GM18909 (cell line): ENCODE measurements around the gene ALG11.
"Not testable (repeated sequence)": the region's sequence is repeated elsewhere in the genome, so short reads cannot be mapped to it uniquely, and the experiment has no call there.

Experiments
- ATAC-seq: cut with Tn5 transposase; IDR thresholded peaks from one replicate; pipeline ENCODE4 v1.9.1; 2021; ENCODE audit warnings: mild to moderate bottlenecking; ENCODE audit not compliant: unreplicated experiment, poor library complexity

ALG11 gene, protein sequence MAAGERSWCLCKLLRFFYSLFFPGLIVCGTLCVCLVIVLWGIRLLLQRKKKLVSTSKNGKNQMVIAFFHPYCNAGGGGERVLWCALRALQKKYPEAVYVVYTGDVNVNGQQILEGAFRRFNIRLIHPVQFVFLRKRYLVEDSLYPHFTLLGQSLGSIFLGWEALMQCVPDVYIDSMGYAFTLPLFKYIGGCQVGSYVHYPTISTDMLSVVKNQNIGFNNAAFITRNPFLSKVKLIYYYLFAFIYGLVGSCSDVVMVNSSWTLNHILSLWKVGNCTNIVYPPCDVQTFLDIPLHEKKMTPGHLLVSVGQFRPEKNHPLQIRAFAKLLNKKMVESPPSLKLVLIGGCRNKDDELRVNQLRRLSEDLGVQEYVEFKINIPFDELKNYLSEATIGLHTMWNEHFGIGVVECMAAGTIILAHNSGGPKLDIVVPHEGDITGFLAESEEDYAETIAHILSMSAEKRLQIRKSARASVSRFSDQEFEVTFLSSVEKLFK

DNA sequence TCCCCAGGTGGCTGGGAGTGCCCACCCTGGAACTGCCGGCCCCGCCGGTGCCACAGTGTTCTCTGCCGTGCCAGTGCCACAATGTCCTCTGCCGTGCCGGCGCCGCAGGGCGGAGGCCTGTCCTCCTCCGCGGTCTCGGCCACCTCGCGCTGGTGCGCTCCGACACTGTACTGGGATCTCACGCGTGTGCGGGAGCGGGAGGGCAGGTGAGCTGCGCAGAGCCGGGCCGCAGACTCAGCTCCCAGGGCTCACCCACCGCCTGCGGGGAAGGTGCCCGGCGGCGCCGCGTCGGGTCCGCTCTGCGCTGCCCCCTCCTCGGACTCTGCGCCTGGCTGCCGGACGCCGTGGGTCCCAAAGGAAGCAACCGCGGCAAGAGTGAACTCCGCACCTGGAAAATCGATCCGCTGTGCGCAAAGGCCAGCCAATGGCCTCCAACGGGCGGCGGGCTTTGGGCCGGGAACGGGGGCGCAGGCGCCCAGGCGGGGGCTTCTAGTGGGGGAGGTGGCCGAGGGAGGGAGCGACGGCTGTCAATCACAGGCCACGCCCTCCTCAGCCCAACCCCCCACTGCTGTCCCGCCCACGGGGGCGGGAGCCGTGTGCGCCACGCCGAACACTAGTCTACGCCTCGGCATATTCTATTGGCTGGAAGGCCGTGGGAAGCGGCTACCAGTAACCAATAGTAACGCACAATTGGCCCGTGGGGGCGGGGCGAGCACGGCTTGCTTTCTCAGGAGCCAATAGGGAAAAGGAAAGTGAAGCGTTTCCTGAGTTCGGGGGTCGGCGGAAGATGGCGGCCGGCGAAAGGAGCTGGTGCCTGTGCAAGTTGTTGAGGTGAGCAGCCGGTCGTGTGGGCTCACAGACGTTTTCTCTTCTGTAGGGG, at the start of gene ALG11:
ALG11 (plus strand) TSS at position 767 of the 880 bp plus-strand sequence; CDS start at position 788, 21 bp downstream.
- peak; percentile 100 for ATAC-seq

DNA sequence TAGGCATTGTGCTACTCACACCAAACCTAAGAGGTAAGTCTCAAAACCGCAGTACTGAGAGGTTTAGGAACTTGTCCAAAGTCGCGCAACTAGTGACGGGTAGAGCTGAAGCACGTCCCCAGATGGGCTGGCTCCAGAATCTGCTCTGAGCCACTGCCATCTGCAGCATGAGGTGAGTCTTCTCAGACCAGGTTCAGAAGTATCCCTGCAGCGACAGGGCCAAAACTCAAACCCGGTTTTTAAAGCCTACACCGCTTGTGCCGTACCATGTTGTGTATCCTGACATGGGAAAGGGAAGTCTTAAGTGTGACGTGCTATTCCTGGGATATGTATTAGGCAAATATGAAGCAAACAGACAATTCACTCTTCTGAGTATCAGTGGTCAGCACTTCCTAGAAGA, 46.0 kb upstream of the ALG11 start:
- no peak for ATAC-seq

DNA sequence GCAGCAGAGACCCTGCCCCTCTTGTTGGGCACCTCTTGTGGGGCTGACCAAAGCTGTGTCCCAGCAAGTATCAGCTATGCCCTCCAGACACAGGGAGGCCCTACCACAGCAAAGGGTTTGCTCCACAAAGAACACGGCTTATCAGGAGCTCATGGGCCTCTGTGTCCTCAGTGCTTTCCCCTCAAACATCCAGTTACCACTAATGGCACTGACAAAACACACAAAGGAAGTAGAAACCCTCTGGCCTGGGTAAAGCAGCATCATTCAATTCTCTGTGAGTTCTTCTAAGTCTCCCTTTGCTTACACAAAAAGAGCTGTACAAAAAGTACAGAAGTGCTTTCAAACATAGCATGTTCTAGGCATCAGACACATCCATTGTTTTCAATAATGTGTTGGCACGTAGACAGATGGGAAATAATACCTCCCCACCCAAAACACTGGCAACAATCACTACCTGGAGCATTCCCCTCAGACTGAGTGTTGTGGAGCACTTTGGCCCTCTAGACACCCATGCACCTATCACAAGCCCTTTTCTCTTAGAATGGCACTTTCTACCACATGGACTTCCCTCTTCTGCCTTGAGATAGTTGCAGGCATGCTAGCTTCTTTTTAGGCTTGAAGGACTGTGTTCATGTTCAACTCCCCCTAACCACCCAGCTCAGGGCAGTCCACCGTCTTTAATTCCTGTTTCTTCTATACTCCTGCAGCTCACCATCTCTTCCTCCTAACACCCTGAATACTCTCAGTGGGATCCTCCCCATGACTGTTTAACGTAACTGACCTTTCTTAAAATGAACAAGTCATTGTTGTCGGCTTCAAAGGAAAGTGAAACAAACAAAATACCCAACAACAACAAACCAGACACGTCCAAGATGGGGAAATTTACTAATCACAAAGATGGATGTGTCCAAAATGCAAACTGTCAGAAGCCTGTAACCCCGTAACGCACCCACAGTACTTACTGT, 44.4 kb upstream of the ALG11 start:
- no peak for ATAC-seq

DNA sequence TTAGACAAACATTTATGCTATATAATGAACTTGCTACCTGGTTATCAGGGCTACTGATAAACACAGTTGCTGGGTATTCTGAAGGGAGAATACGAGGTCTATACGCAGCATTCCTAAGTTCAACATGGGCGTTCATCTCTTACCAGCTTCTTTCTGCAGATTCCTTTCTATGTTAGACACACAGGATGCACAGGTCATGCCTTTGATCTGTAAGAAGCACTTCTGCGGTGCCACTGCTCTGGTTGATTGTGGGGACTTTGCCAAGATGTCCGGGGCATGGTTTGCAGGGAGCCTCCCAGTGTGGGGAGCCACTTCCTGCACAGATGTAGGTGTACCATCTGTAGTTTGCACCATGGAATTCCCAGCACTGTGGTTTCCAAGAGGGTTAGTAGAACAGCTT, 41.8 kb upstream of the ALG11 start:
- ATAC-seq: no peak

DNA sequence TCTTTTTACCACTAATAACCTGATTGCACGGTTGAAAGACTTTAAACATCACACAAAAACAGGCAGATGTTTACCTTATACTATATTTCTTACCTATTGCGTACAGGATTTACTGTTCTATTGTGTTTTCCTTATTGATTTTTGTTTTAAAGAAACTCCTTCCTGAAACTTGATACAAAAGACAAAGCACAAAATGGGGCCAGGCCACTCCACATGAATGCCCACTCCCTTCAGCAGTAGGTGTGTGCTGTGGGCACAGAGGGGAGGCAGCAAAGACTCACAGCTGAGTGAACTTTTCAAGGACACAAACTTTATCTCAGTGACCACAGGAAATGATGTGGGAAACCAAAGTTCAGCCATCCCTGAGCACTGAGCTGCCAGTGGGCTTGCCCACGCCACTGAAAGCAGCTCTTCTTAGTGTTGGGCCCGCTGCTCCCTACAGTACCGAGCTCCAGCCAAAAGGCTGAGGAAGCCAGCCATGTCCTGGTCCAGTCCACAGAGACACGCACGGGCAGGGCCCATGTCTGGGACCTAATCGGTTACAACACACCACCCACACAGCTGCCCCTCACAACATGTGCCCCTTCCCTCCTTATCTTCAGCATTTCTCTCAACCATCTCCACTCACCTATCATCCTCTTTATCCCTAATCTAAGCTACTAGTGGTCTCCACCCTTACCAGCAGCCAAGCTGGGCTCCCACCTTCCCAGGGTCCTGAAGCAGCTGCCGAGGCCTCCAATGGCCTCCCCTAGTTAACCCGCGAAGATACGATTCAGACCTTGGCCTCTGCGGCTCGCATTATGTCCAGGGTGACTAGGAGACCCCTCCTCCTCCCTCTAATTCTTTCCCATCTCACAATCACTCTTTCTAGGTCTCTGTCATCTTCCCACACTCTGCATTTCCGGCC, 40.4 kb upstream of the ALG11 start:
- ATAC-seq: no peak

DNA sequence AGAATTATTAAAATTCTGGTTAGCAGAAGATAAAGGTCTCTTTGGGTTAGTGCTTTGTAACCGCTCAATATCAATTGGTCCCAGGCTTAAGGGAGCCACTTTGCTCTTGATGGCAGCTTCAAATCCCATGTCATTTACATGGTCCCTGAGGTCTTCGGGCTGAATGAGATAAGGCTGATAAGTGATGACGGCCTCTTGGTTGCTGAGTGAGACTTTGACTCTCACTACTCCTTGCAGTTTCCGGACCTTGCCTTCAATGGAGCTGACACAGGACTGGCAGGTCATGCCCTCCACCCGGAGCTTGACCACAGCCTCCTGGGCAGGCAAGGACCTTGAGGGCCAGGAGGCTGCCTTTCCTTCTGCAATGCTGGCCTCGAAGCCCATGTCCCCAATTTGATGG, 37.7 kb upstream of the ALG11 start:
- ATAC-seq: no peak

DNA sequence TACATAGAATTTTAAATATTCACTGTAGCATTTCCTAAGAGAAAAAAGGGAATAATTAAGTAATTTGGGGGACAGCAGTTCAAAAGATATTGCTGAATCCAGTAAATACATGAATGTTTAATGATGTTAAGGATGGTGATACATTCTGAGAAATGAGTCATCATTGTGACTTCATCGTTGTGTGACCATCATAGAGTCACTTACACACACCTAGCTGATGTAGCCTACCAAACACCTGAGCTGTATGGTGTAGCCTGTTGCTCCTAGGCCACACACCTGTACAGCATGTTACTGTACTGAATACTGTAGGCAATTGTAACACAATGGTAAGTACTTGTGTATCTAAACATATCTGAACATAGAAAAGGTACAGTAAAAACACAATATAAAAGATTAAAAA, 35.8 kb upstream of the ALG11 start:
- no peak for ATAC-seq

DNA sequence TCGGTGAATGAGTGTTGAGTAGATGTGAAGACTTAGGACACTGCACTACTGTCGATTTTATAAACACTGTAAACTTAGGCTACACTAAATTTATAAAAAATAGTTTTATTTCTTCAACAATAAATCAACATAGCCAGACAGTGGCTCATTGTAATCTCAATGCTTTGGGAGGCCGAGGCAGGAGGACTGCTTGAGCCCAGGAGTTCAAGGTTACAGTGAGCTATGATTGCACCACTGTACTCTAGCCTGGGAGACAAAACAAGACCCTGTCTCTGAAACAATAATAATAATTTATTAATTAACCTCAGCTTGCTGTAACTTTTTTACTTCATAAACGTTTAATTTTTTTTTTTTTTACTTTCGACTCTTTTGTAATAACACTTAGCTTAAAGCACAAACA, 35.3 kb upstream of the ALG11 start:
- ATAC-seq: no peak

DNA sequence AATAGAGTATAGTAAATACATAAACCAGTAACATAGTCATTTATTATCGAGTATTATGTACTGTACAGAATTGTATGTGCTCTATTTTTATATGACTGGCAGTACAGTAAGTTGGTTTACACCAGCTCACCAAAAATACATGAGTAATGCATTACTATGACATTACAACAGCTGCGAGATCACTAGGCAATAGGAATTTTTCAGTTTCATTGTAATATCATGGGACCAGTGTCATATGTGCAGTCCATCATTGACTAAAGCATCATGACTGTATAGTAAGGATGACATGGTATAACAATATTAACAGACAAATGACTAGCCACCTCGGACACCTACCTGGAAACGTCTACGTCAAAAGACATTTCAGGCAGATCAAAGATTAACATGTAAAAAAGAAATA, 34.6 kb upstream of the ALG11 start:
- ATAC-seq: no peak

DNA sequence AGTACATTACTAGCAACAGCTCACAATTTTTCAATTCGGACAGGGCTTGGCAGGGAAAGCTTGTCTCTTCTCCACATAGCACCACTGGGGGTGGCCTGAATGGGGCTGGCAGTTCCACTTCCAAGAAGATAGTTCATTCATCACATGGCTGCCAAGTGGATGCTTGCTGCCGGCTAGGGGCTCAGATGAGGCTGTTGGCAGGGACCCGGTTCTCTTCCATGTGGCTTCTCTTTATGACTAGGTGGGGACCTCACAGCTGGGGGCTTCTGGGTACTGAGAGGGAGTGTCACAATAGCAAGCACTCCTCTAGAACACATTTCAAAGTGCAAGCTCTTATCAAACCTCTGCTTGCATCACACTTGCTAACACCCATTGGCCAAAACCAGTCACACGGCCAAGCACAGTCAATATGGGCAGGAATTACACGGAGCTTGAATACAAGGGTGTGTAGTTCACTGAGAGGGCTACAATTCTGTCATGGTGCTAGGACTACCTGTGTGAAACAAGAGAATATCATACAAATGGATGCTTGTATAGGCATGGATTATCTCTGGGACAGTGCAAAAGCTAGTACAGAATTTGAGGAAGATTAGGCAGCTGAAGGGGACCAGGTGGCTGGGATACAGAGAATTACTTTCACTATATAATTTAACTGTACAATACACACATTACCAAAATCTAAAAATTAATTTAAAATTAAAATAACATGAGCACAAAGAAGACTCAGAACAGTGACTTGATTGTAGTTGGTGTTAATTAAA, 33.2 kb upstream of the ALG11 start:
- no peak for ATAC-seq

DNA sequence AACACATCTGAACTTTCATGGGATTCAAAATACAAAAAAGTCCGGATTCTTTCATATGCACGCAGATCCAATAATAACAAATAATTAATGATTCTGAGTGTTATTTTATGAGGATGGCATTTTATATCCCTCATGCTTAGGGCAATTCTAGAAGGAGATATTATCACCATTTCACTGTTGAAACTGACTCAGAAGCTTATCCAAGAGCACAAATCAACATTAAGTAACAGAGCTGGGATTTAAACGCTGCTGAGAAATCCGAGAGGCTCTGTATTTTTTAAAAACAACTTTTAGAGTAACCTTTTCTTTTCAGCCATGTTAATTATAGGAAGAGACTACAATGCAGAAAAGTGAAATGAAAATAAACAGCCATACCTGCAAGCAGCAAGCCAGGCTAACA, 31.3 kb upstream of the ALG11 start:
- ATAC-seq: no peak

DNA sequence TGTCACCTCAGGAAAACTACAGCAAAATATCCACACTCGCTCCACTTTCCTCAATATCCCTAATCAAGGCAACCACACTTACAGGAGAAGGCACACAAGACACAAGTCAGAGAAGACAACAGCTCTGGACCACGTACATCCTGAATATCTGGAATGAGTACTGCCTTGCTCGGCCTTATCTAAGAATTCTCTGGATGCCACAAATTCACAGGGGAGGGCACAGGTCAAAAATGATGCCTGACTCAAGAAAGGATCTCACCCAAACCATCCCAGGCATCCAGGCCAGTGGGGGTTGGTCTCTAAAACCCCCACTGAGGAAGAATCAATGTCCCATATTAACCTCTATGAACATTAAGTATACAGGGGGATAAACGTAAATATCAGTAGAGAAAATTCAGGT, 30.8 kb upstream of the ALG11 start:
- ATAC-seq: no peak

DNA sequence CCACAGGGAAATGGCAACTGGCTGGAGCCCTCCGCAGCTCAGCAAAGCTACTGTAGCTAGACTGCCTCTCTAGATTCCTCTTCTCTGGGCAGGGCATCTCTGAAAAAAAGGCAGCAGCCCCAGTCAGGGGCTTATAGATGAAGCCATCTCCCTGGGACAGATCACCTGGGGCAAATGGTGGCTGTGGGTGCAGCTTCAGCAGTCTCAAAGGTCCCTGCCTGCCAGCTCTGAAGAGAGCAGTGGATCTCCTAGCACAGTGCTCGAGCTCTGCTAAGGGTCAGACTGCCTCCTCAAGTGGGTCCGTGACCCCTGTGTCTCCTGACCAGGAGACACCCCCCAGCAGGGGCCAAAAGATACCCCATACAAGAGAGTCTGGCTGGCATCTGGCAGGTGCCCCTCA, 28.9 kb upstream of the ALG11 start:
- not testable (repeated sequence) for ATAC-seq

DNA sequence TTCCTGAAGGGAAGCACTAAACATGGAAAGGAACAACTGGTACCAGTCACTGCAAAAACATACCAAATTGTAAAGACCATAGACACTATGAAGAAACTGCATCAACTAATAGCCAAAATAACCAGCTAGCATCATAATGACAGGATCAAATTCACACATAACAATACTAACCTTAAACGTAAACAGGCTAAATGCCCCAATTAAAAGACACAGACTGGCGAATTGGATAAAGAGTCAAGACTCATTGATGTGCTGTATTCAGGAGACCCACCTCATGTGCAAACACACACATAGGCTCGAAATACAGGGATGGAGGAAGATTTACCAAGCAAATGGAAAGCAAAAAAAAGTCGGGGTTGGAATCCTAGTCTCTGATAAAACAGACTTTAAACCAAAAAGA, 27.3 kb upstream of the ALG11 start:
- ATAC-seq: not testable (repeated sequence)

DNA sequence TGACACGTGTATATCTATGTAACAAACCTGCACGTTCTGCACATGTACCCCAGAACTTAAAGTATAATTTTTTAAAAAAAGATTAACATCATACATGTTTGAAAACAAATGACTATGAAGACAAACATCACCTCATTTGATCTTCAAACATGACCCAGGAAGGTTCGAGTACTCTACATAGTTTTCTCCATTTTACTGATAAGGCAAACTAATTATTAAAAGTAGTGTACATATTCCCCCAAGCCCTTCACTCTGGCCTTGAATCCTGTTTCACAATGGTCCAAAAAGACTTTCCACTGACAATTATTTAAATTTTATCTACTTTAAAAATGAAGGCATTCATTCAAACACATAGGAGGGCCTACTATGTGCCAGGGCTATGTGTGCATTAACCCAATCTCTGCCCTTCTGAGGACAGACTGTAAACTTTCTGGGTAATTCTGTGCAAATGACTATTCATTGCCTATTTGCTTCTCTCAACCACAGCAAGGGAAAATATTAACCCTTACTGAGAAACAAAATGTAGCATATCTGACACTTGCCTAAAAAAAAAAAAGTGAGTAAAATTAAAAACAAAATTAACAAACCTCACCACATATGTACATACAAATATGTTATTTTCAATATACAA, 23.1 kb upstream of the ALG11 start:
- ATAC-seq: no peak

DNA sequence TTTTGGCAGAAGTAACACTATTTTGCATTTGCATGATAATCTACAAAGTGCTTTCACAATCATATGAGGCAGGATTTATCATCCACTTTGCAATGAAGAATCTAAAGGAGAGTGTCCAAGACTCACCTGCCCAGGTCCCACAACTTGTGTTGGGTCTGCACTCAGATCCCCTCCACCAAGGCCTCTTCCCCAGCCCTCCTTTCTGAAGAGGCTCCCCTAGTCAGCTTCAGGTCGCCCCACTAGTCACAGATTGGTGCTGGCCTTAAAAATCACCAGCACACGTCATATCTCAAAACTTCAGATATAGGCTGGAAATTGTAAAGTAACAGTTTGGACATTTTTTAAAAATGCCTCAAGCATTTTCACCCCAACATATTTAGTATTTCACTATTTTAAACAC, 18.5 kb upstream of the ALG11 start:
- no peak for ATAC-seq

DNA sequence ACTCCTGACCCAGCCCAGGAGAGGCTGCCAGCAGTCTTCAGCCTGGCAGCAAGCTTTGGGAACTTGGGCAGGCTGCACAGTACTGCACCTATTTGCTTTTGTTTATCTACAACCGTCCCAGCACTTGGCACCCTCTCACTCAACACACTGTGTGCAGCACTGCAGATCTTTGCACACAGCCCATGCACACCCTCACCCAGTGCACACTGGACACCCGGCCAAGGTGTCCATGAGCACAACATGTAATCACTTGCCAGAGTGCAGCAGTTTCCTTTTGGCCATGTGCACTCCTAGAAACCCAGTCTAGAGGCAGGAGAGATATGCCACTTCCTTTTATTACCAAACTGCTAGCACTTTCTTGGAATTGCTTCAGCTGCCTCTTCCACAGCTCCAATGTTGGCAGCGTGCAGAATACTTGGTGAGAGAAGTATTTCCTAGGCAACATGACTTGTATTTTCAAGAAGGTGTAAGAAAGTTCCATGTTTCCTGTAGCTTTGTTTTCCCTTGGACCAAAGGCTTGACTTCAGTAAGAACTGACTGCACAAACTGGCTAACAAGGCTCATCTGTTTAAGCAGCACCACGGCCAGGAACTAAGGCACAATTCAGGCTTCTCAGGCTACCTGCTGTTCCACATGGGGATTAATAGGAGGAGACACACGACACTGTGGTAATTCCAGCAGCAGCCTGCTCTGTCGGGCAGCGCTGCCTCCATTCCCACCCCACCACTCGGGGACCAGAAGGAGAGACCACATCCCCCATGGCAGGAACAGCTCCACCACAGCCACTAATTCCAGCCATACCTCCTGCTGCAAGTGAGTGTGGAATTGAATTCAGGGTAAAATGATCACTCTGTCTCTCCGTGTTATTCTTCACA, 16.3 kb upstream of the ALG11 start:
- ATAC-seq: no peak
